ENCODE results near the gene PLEKHM2.

DNA sequence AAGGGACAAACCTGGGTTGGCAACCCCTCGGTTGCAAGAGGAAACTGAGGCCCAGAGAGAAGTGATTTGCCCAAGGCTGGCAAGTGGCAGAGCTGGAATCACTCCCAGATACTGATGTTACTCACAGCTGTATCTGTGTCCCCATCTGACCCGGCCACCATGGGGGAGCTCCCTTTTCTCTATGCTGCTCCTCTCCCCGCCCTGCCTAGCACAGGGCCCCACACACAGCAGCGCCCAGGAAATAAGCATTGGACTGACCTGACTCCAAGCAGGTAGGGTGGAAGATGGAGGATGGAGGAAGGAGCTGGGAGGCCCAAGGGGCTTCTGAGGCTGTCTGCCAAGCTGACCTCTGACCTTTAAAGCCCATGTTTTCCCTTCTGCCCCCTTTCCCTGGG, 71.5 kb downstream of the PLEKHM2 start:
- TF ChIP-seq, protein P1, sequence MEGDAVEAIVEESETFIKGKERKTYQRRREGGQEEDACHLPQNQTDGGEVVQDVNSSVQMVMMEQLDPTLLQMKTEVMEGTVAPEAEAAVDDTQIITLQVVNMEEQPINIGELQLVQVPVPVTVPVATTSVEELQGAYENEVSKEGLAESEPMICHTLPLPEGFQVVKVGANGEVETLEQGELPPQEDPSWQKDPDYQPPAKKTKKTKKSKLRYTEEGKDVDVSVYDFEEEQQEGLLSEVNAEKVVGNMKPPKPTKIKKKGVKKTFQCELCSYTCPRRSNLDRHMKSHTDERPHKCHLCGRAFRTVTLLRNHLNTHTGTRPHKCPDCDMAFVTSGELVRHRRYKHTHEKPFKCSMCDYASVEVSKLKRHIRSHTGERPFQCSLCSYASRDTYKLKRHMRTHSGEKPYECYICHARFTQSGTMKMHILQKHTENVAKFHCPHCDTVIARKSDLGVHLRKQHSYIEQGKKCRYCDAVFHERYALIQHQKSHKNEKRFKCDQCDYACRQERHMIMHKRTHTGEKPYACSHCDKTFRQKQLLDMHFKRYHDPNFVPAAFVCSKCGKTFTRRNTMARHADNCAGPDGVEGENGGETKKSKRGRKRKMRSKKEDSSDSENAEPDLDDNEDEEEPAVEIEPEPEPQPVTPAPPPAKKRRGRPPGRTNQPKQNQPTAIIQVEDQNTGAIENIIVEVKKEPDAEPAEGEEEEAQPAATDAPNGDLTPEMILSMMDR (IDR thresholded peaks at IDR 0.05; ENCODE audit: low read length) = no peak
- no peak for TF ChIP-seq EZH2 (optimal IDR thresholded peaks at IDR 0.05; ENCODE audit: low read depth, low read length)

Measured in MM.1S (cell line).